Fibroblast of lung (primary cell): ENCODE results near the gene GPS1.

Experiments used
- CTCF ChIP-seq, 2 donors: IDR thresholded peaks in 1 of 2; conservative IDR thresholded peaks in 1 of 2; 1 replicate in 1 of 2; 2 replicates in 1 of 2; pipeline ENCODE4 v1.5.1; 2011 to 2012; ENCODE audit warnings: low read length in 2 of 2, control low read depth in 1 of 2, inconsistent platforms in 1 of 2, low read depth in 1 of 2, mild to moderate bottlenecking in 1 of 2
- EZH2 ChIP-seq: IDR thresholded peaks from 2 replicates; pipeline ENCODE4 v1.5.1; 2012; ENCODE audit warnings: low read length, control low read depth, mild to moderate bottlenecking; ENCODE audit errors: missing control alignments

DNA sequence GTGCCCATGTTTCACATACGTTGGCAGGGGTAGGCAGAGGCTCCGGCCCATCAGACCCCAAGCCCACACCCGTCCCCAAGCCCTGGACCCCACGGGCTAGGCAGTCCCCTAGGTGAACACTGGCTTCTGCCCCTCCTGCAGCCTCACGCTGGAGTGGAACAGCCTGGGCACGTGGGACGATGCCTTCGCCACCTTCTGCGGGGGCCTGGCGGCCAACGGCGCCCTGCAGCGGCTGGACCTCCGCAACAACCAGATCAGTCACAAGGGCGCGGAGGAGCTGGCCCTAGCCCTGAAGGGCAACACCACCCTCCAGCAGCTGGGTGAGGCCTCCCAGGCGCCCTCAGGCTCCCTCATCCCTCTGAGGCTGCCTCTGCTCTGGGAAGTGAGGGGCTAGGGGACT lies 26.8 kb upstream of the GPS1 start:
- TF ChIP-seq CTCF (conservative IDR thresholded peaks at IDR 0.05 in 1 of 2, IDR thresholded peaks at IDR 0.05 in 1 of 2; ENCODE audit: low read depth in 1 of 2, low read length in 2 of 2) (no peak), EZH2 (no peak)
